Measurements from ENCODE around the gene GPX1. TPM values are rescaled to one million over a fixed set of nuclear protein-coding genes. Genes with fewer than 3 reads are reported as not detected.

GPX1 gene
- total and polyA plus RNA-seq, 4 donors: 87.0 to 412 (median 219) TPM

GRCh38 chr3:49351521-49352011, 6.6 kb downstream of the GPX1 start:
- H3K27me3 ChIP-seq (ENCODE audit: control insufficient read depth in 4 of 4, insufficient read depth in 4 of 4, low read length in 3 of 4): no peaks in the 10 kb centered on the region
- TF ChIP-seq REST (IDR thresholded peaks at IDR 0.05) (no peak), TAF1 (conservative IDR thresholded peaks at IDR 0.05) (no peak), CTCF (IDR thresholded peaks at IDR 0.05; ENCODE audit: low read depth, low read length, missing input control) (no peak), YY1 (IDR thresholded peaks at IDR 0.05) (peak; percentile 44), HNF4A (conservative IDR thresholded peaks at IDR 0.05) (no peak), FOXA1 (IDR thresholded peaks at IDR 0.05) (no peak), ZBTB33 (IDR thresholded peaks at IDR 0.05) (no peak), GABPA (IDR thresholded peaks at IDR 0.05 in 1 of 2, conservative IDR thresholded peaks at IDR 0.05 in 1 of 2) (no peak), RXRA (IDR thresholded peaks at IDR 0.05) (no peak), MAX (IDR thresholded peaks at IDR 0.05) (no peak), JUND (IDR thresholded peaks at IDR 0.05) (peak in 1 of 2 donors; percentile 66), SP1 (IDR thresholded peaks at IDR 0.05) (peak; percentile 63), ATF3 (IDR thresholded peaks at IDR 0.05) (no peak), NR2F2 (IDR thresholded peaks at IDR 0.05) (no peak), HNF4G (IDR thresholded peaks at IDR 0.05) (no peak), EGR1 (IDR thresholded peaks at IDR 0.05; ENCODE audit: low read depth in 2 of 2) (no peak), FOXA2 (IDR thresholded peaks at IDR 0.05) (no peak), RAD21 (IDR thresholded peaks at IDR 0.05) (no peak)
- no peaks in the 10 kb centered on the region for H3K9me3 ChIP-seq (ENCODE audit: control insufficient read depth in 4 of 4, low read length in 3 of 4)
- H3K4me1 ChIP-seq (ENCODE audit: control insufficient read depth in 4 of 4, insufficient read depth in 4 of 4, low read length in 3 of 4): peaks cover 6 to 31% (median 21%) of the 10 kb centered on the region in 4 donors
- peak overlapping the region; percentile 58 to 91 for H3K27ac ChIP-seq (ENCODE audit: low read depth in 1 of 2, low read length in 2 of 2)
- 12% methylated on average over 1 of the region's 1 CpG for WGBS
- no peak overlapping the region for H3K4me3 ChIP-seq (ENCODE audit: low read depth in 1 of 3, low read length in 3 of 3)
- peaks cover 0 to 11% (median 5%) of the 10 kb centered on the region in 4 donors for H3K36me3 ChIP-seq (ENCODE audit: control insufficient read depth in 4 of 4, insufficient read depth in 3 of 4, low read depth in 1 of 4, low read length in 3 of 4)
- DNase-seq (ENCODE audit: low spot score): no peak
- H3K9ac ChIP-seq (ENCODE audit: low read depth in 1 of 2, low read length in 2 of 2): no peak overlapping the region
